Nephron progenitor cell (in vitro differentiated cells): Measurements from ENCODE around the gene P2RY12.

Source experiments
- DNase-seq: peaks from one replicate; pipeline ENCODE4 v3.0.0; 2021
- H3K27ac Mint-ChIP-seq: 2 replicates; pipeline ENCODE4 v1.8.0; 2021; ENCODE audit warnings: mild to moderate bottlenecking, moderate library complexity, mixed read lengths
- H3K27me3 Mint-ChIP-seq: 2 replicates; pipeline ENCODE4 v1.8.0; 2021; ENCODE audit warnings: mild to moderate bottlenecking, low read depth, mixed read lengths; ENCODE audit not compliant: poor library complexity
- H3K36me3 Mint-ChIP-seq: 2 replicates; pipeline ENCODE4 v1.8.0; 2021; ENCODE audit warnings: low read depth, mixed read lengths
- H3K4me1 Mint-ChIP-seq: 2 replicates; pipeline ENCODE4 v1.8.0; 2021; ENCODE audit warnings: mixed read lengths
- H3K4me3 Mint-ChIP-seq: 2 replicates; pipeline ENCODE4 v1.8.0; 2021; ENCODE audit warnings: mild to moderate bottlenecking, moderate library complexity, mixed read lengths
- H3K9me3 Mint-ChIP-seq: 2 replicates; pipeline ENCODE4 v1.8.0; 2021; ENCODE audit warnings: mild to moderate bottlenecking, moderate library complexity, mixed read lengths
- CTCF ChIP-seq: fragments of 200-600 bp; sonication (generic); IDR thresholded peaks from 2 replicates; pipeline ENCODE4 v1.5.0; 2021; ENCODE audit warnings: antibody characterized with exemption

P2RY12 gene

GRCh38 chr3:151391720-151392119 lies 7.2 kb upstream of the P2RY12 start:
- Mint-ChIP-seq H3K27ac (no peak overlapping the region), H3K27me3 (no peaks in the 10 kb centered on the region), H3K4me1 (no peaks in the 10 kb centered on the region), H3K9me3 (no peaks in the 10 kb centered on the region), H3K36me3 (peaks cover 51% of the 10 kb centered on the region), H3K4me3 (no peak overlapping the region)
- DNase-seq = no peak
- no peak for TF ChIP-seq CTCF

- Mint-ChIP-seq H3K4me3 (no peak overlapping the region), H3K36me3 (peaks cover 49% of the 10 kb centered on the region), H3K9me3 (no peaks in the 10 kb centered on the region), H3K4me1 (no peaks in the 10 kb centered on the region), H3K27me3 (no peaks in the 10 kb centered on the region), H3K27ac (peak overlapping the region; percentile 75)
- TF ChIP-seq CTCF = no peak
- no peak for DNase-seq
These were observed 3.3 kb upstream of the P2RY12 start for GRCh38 chr3:151387842-151388241.

GRCh38 chr3:151387432-151387831 lies 2.9 kb upstream of the P2RY12 start:
- Mint-ChIP-seq H3K4me3 (no peak overlapping the region), H3K9me3 (no peaks in the 10 kb centered on the region), H3K27ac (peak overlapping the region; percentile 75), H3K27me3 (no peaks in the 10 kb centered on the region), H3K4me1 (no peaks in the 10 kb centered on the region), H3K36me3 (peaks cover 48% of the 10 kb centered on the region)
- no peak for DNase-seq
- TF ChIP-seq CTCF = no peak

GRCh38 chr3:151386056-151386455 lies 1.5 kb upstream of the P2RY12 start:
- peaks cover 41% of the 10 kb centered on the region for H3K36me3 Mint-ChIP-seq
- no peak for DNase-seq
- no peak overlapping the region for H3K4me3 Mint-ChIP-seq
- TF ChIP-seq CTCF = no peak
- H3K27ac Mint-ChIP-seq = no peak overlapping the region
- no peaks in the 10 kb centered on the region for H3K9me3 Mint-ChIP-seq
- H3K4me1 Mint-ChIP-seq = no peaks in the 10 kb centered on the region
- H3K27me3 Mint-ChIP-seq = no peaks in the 10 kb centered on the region

GRCh38 chr3:151383956-151384355 lies 597 bp downstream of the P2RY12 start:
- no peak overlapping the region for H3K4me3 Mint-ChIP-seq
- no peak overlapping the region for H3K27ac Mint-ChIP-seq
- H3K27me3 Mint-ChIP-seq = no peaks in the 10 kb centered on the region
- TF ChIP-seq CTCF = no peak
- H3K9me3 Mint-ChIP-seq = no peaks in the 10 kb centered on the region
- peaks cover 35% of the 10 kb centered on the region for H3K36me3 Mint-ChIP-seq
- H3K4me1 Mint-ChIP-seq = no peaks in the 10 kb centered on the region
- DNase-seq = no peak

GRCh38 chr3:151383111-151383510 lies 1.4 kb downstream of the P2RY12 start:
- no peaks in the 10 kb centered on the region for H3K27me3 Mint-ChIP-seq
- H3K27ac Mint-ChIP-seq = no peak overlapping the region
- TF ChIP-seq CTCF = no peak
- no peaks in the 10 kb centered on the region for H3K9me3 Mint-ChIP-seq
- H3K36me3 Mint-ChIP-seq = peaks cover 33% of the 10 kb centered on the region
- H3K4me3 Mint-ChIP-seq = no peak overlapping the region
- H3K4me1 Mint-ChIP-seq = no peaks in the 10 kb centered on the region
- DNase-seq = no peak
